NCI-H460 (cell line): ENCODE measurements around the gene PTPRH. TPM values are rescaled to one million over a fixed set of nuclear protein-coding genes. Genes with fewer than 3 reads are reported as not detected.

Experiments used
- DNase-seq: peaks from one replicate; pipeline ENCODE4 v3.0.0-alpha.2; 2016; ENCODE audit warnings: low read depth; ENCODE audit errors: extremely low read depth
- small RNA-seq, 2 experiments: library from RNA; depleted of rRNA; stranded (forward); fragments of <200 nt; gene quantifications; one replicate each; pipeline ENCODE3, GENCODE V24; 2014
- total RNA-seq: library from RNA; depleted of rRNA; stranded (reverse); fragments of >200 nt; shearing (Covaris generic); gene quantifications from 2 replicates; pipeline ENCODE4 v1.2.3, GENCODE V29; 2014; rRNA removed

The PTPRH gene
- total RNA-seq, 1 experiment from 2014 or later: 34.0 TPM

DNA sequence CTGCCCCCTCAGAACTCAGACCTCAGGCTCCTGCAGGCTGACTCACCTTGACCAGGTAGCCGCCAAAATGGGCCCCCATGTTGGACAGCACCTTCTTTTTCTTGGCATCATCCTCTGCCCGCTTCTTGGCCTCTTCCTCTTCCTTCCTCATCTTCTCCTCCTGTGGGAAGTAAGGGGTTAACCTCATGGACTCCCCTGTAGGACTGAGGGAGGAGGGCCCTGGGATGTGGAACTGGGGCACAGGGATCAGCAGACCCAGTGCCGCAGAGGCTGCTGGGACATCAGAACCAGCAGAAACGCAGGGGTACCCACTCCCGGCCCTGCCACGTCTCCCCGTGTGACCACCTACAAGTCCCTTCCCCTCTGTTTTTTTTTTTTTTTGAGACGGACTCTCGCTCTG is 71.4 kb downstream of the PTPRH start:
- no peak for DNase-seq

- no peak for DNase-seq
These were observed 72.8 kb downstream of the PTPRH start for GRCh38 chr19:55136399-55137102.

DNA sequence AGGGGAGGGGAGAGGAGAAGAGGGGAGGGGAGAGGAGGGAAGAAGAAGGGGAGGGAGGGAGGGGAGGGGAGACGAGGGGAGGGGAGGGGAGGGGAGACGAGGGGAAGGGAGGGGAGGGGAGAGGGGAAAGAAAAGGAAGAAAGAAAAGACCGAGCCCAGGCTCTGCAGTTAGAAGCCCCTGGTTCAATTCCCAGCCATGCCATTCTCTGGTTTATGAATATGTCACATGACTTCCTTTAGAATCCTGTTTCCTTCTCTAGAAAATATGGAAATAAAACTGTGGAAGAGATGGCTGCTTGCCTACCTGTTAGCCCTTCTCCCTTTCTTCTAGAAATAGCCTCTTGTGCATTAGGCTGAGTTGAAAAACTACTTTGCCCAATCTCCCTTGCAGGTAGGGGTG is 74.6 kb downstream of the PTPRH start:
- no peak for DNase-seq

GRCh38 chr19:55133639-55134444 is 75.5 kb downstream of the PTPRH start:
- DNase-seq: no peak

- DNase-seq: no peak
These were observed 76.7 kb downstream of the PTPRH start for GRCh38 chr19:55132453-55133129.

- no peak for DNase-seq
These were observed 77.9 kb downstream of the PTPRH start for GRCh38 chr19:55131421-55131820.

Small RNA genes within 50 kb of the gene (small RNA-seq; reads per million reads assigned to genes)
- gene MIR6802 (0 reads per million in 2 experiments), gene MIR6803 (0 reads per million in 2 experiments), gene MIR6804 (0 to 0.12 reads per million in 2 experiments), gene RF01210 (0.02 to 0.06 reads per million in 2 experiments)

Other genes starting within 250 kb of the PTPRH start
- not detected in 2 replicates for gene NLRP2, start 243.1 kb downstream of the PTPRH start, total RNA-seq
- 0.17 TPM in 1 of 2 replicates, not detected in the other for gene GP6, start 171.2 kb downstream of the PTPRH start, total RNA-seq
- gene RDH13, start 146.4 kb downstream of the PTPRH start, total RNA-seq: 12.2 and 14.1 TPM in 2 replicates
- gene EPS8L1, start 133.6 kb downstream of the PTPRH start, total RNA-seq: 3.9 and 5.4 TPM in 2 replicates
- 22.2 and 25.0 TPM in 2 replicates for gene PPP1R12C, start 91.9 kb downstream of the PTPRH start, total RNA-seq
- gene TNNT1, start 60.3 kb downstream of the PTPRH start, total RNA-seq: 18.6 and 25.1 TPM in 2 replicates
- 1.2 and 4.5 TPM in 2 replicates for gene TNNI3, start 51.8 kb downstream of the PTPRH start, total RNA-seq
- 7.8 and 8.9 TPM in 2 replicates for gene DNAAF3, start 42.9 kb downstream of the PTPRH start, total RNA-seq
- 0.20 and 0.30 TPM in 2 replicates for gene SYT5, start 29.2 kb downstream of the PTPRH start, total RNA-seq
- gene TMEM86B, start 19.3 kb upstream of the PTPRH start, total RNA-seq: 1.8 and 2.3 TPM in 2 replicates
- gene PPP6R1, start 49.5 kb upstream of the PTPRH start, total RNA-seq: 32.6 and 33.6 TPM in 2 replicates
- 33.4 and 37.1 TPM in 2 replicates for gene HSPBP1, start 70.6 kb upstream of the PTPRH start, total RNA-seq
- gene BRSK1, start 74.5 kb upstream of the PTPRH start, total RNA-seq: 3.8 and 5.7 TPM in 2 replicates
- gene TMEM150B, start 115.8 kb upstream of the PTPRH start, total RNA-seq: not detected in 2 replicates
- 5.1 and 7.9 TPM in 2 replicates for gene KMT5C, start 130.4 kb upstream of the PTPRH start, total RNA-seq
- gene COX6B2, start 145.2 kb upstream of the PTPRH start, total RNA-seq: not detected in 2 replicates
- not detected in 2 replicates for gene GARIN5B, start 153.8 kb upstream of the PTPRH start, total RNA-seq
- gene IL11, start 161.0 kb upstream of the PTPRH start, total RNA-seq: 0.32 and 0.84 TPM in 2 replicates
- not detected in 2 replicates for gene TMEM190, start 167.3 kb upstream of the PTPRH start, total RNA-seq
- 0.97 and 2.0 TPM in 2 replicates for gene TMEM238, start 174.8 kb upstream of the PTPRH start, total RNA-seq
- gene RPL28, start 176.4 kb upstream of the PTPRH start, total RNA-seq: 426 and 465 TPM in 2 replicates
- gene UBE2S, start 198.3 kb upstream of the PTPRH start, total RNA-seq: 369 and 378 TPM in 2 replicates
- not detected in 2 replicates for gene SHISA7, start 233.8 kb upstream of the PTPRH start, total RNA-seq